ENCODE data around the gene HIVEP3.
A peak's percentile ranks its signal among the peaks of the same experiment; 100 is the strongest.

Gene HIVEP3

GRCh38 chr1:41489561-41489960 lies 429.2 kb downstream of the HIVEP3 start:
- POLR2A ChIA-PET = no interaction called here
- H3K9me3 ChIP-seq (ENCODE audit: control extremely low read depth in 1 of 5, control insufficient read depth in 4 of 5, insufficient read depth in 2 of 5, low read depth in 1 of 5, low read length in 4 of 5) = no peaks in the 10 kb centered on the region
- WGBS (ENCODE audit: insufficient coverage) = 81% methylated on average over 5 of the region's 5 CpGs
- H3K4me3 ChIP-seq (ENCODE audit: control insufficient read depth in 1 of 7, extremely low read depth in 1 of 7, insufficient read depth in 4 of 7, low read depth in 2 of 7, low read length in 6 of 7) = no peak overlapping the region
- no peaks in the 10 kb centered on the region for H3K36me3 ChIP-seq (ENCODE audit: control insufficient read depth in 4 of 4, insufficient read depth in 4 of 4, low read length in 3 of 4)
- peaks cover 0 to 20% (median 5%) of the 10 kb centered on the region in 5 experiments for H3K27me3 ChIP-seq (replicated peaks in 2 of 5; ENCODE audit: control insufficient read depth in 4 of 5, insufficient read depth in 5 of 5, low read length in 4 of 5)
- no peak for DNase-seq
- CTCF ChIA-PET = interaction anchor here (0.6 to 0.9 kb wide), 2 partner anchors 29 to 89 kb away, joined by 3 read pairs; no protein-coding TSS in a partner anchor
- peaks cover 0 to 9% (median 5%) of the 10 kb centered on the region in 4 experiments for H3K4me1 ChIP-seq (ENCODE audit: control extremely low read depth in 1 of 4, control insufficient read depth in 4 of 4, insufficient read depth in 4 of 4, low read length in 3 of 4)
- H3K27ac ChIP-seq (ENCODE audit: insufficient read depth in 1 of 2, low read depth in 1 of 2, low read length in 2 of 2, poor library complexity in 1 of 2, severe bottlenecking in 2 of 2) = no peak overlapping the region

GRCh38 chr1:41488040-41488951 lies 430.4 kb downstream of the HIVEP3 start:
- WGBS (ENCODE audit: insufficient coverage) = 98% methylated on average over 7 of the region's 11 CpGs
- Histone ChIP-seq H3K4me3 (ENCODE audit: control insufficient read depth in 1 of 7, extremely low read depth in 1 of 7, insufficient read depth in 4 of 7, low read depth in 2 of 7, low read length in 6 of 7) (no peak overlapping the region), H3K27ac (ENCODE audit: insufficient read depth in 1 of 2, low read depth in 1 of 2, low read length in 2 of 2, poor library complexity in 1 of 2, severe bottlenecking in 2 of 2) (no peak overlapping the region), H3K27me3 (replicated peaks in 2 of 5; ENCODE audit: control insufficient read depth in 4 of 5, insufficient read depth in 5 of 5, low read length in 4 of 5) (peaks cover 0 to 17% (median 5%) of the 10 kb centered on the region in 5 experiments), H3K36me3 (ENCODE audit: control insufficient read depth in 4 of 4, insufficient read depth in 4 of 4, low read length in 3 of 4) (no peaks in the 10 kb centered on the region), H3K4me1 (ENCODE audit: control extremely low read depth in 1 of 4, control insufficient read depth in 4 of 4, insufficient read depth in 4 of 4, low read length in 3 of 4) (peaks cover 0 to 9% (median 5%) of the 10 kb centered on the region in 4 experiments), H3K9me3 (ENCODE audit: control extremely low read depth in 1 of 5, control insufficient read depth in 4 of 5, insufficient read depth in 2 of 5, low read depth in 1 of 5, low read length in 4 of 5) (no peaks in the 10 kb centered on the region)
- ChIA-PET CTCF (interaction anchor here (2.0 kb wide), 1 partner anchor 56 kb away, joined by 6 read pairs; no protein-coding TSS in a partner anchor), POLR2A (no interaction called here)
- no peak for DNase-seq

- peak in 1 of 3 donors; percentile 9 for DNase-seq
- ChIA-PET POLR2A (no interaction called here), CTCF (interaction anchor here (2.0 kb wide), 1 partner anchor 55 kb away, joined by 6 read pairs; no protein-coding TSS in a partner anchor)
- Histone ChIP-seq H3K27me3 (replicated peaks in 2 of 5; ENCODE audit: control insufficient read depth in 4 of 5, insufficient read depth in 5 of 5, low read length in 4 of 5) (peaks cover 0 to 17% (median 5%) of the 10 kb centered on the region in 5 experiments), H3K36me3 (ENCODE audit: control insufficient read depth in 4 of 4, insufficient read depth in 4 of 4, low read length in 3 of 4) (no peaks in the 10 kb centered on the region), H3K9me3 (ENCODE audit: control extremely low read depth in 1 of 5, control insufficient read depth in 4 of 5, insufficient read depth in 2 of 5, low read depth in 1 of 5, low read length in 4 of 5) (no peaks in the 10 kb centered on the region), H3K4me3 (ENCODE audit: control insufficient read depth in 1 of 7, extremely low read depth in 1 of 7, insufficient read depth in 4 of 7, low read depth in 2 of 7, low read length in 6 of 7) (peak overlapping the region in 2 of 7 experiments; percentile 19 to 27), H3K27ac (ENCODE audit: insufficient read depth in 1 of 2, low read depth in 1 of 2, low read length in 2 of 2, poor library complexity in 1 of 2, severe bottlenecking in 2 of 2) (no peak overlapping the region), H3K4me1 (ENCODE audit: control extremely low read depth in 1 of 4, control insufficient read depth in 4 of 4, insufficient read depth in 4 of 4, low read length in 3 of 4) (peaks cover 0 to 9% (median 5%) of the 10 kb centered on the region in 4 experiments)
- WGBS (ENCODE audit: insufficient coverage) = 56% methylated on average over 10 of the region's 16 CpGs
Measured at GRCh38 chr1:41487126-41488039, 431.3 kb downstream of the HIVEP3 start.

GRCh38 chr1:41486371-41487125 lies 432.2 kb downstream of the HIVEP3 start:
- Histone ChIP-seq H3K36me3 (ENCODE audit: control insufficient read depth in 4 of 4, insufficient read depth in 4 of 4, low read length in 3 of 4) (no peaks in the 10 kb centered on the region), H3K4me1 (ENCODE audit: control extremely low read depth in 1 of 4, control insufficient read depth in 4 of 4, insufficient read depth in 4 of 4, low read length in 3 of 4) (peaks cover 0 to 9% (median 5%) of the 10 kb centered on the region in 4 experiments), H3K9me3 (ENCODE audit: control extremely low read depth in 1 of 5, control insufficient read depth in 4 of 5, insufficient read depth in 2 of 5, low read depth in 1 of 5, low read length in 4 of 5) (no peaks in the 10 kb centered on the region), H3K4me3 (ENCODE audit: control insufficient read depth in 1 of 7, extremely low read depth in 1 of 7, insufficient read depth in 4 of 7, low read depth in 2 of 7, low read length in 6 of 7) (peak overlapping the region in 4 of 7 experiments; percentile 6 to 27 (median 16)), H3K27ac (ENCODE audit: insufficient read depth in 1 of 2, low read depth in 1 of 2, low read length in 2 of 2, poor library complexity in 1 of 2, severe bottlenecking in 2 of 2) (no peak overlapping the region), H3K27me3 (replicated peaks in 2 of 5; ENCODE audit: control insufficient read depth in 4 of 5, insufficient read depth in 5 of 5, low read length in 4 of 5) (peaks cover 0 to 17% (median 5%) of the 10 kb centered on the region in 5 experiments)
- 14% methylated on average over 17 of the region's 23 CpGs for WGBS (ENCODE audit: insufficient coverage)
- ChIA-PET CTCF (interaction anchor here (2.0 kb wide), 1 partner anchor 54 kb away, joined by 6 read pairs; no protein-coding TSS in a partner anchor), POLR2A (no interaction called here)
- peak in 1 of 3 donors; percentile 7 for DNase-seq

- DNase-seq = no peak
- Histone ChIP-seq H3K27ac (ENCODE audit: insufficient read depth in 1 of 2, low read depth in 1 of 2, low read length in 2 of 2, poor library complexity in 1 of 2, severe bottlenecking in 2 of 2) (no peak overlapping the region), H3K9me3 (ENCODE audit: control extremely low read depth in 1 of 5, control insufficient read depth in 4 of 5, insufficient read depth in 2 of 5, low read depth in 1 of 5, low read length in 4 of 5) (no peaks in the 10 kb centered on the region), H3K4me3 (ENCODE audit: control insufficient read depth in 1 of 7, extremely low read depth in 1 of 7, insufficient read depth in 4 of 7, low read depth in 2 of 7, low read length in 6 of 7) (no peak overlapping the region), H3K27me3 (replicated peaks in 2 of 5; ENCODE audit: control insufficient read depth in 4 of 5, insufficient read depth in 5 of 5, low read length in 4 of 5) (peaks cover 0 to 17% (median 5%) of the 10 kb centered on the region in 5 experiments), H3K36me3 (ENCODE audit: control insufficient read depth in 4 of 4, insufficient read depth in 4 of 4, low read length in 3 of 4) (no peaks in the 10 kb centered on the region), H3K4me1 (ENCODE audit: control extremely low read depth in 1 of 4, control insufficient read depth in 4 of 4, insufficient read depth in 4 of 4, low read length in 3 of 4) (peaks cover 0 to 9% (median 5%) of the 10 kb centered on the region in 4 experiments)
- POLR2A ChIA-PET = no interaction called here
- 80% methylated on average over 4 of the region's 4 CpGs for WGBS (ENCODE audit: insufficient coverage)
- CTCF ChIA-PET = interaction anchor here (1.6 kb wide), 1 partner anchor 9 kb away, joined by 3 read pairs; no protein-coding TSS in a partner anchor
Measured at GRCh38 chr1:41486053-41486370, 432.7 kb downstream of the HIVEP3 start.

GRCh38 chr1:41485605-41486004 lies 433.1 kb downstream of the HIVEP3 start:
- 72% methylated on average over 5 of the region's 5 CpGs for WGBS (ENCODE audit: insufficient coverage)
- Histone ChIP-seq H3K4me3 (ENCODE audit: control insufficient read depth in 1 of 7, extremely low read depth in 1 of 7, insufficient read depth in 4 of 7, low read depth in 2 of 7, low read length in 6 of 7) (no peak overlapping the region), H3K4me1 (ENCODE audit: control extremely low read depth in 1 of 4, control insufficient read depth in 4 of 4, insufficient read depth in 4 of 4, low read length in 3 of 4) (peaks cover 0 to 9% (median 5%) of the 10 kb centered on the region in 4 experiments), H3K36me3 (ENCODE audit: control insufficient read depth in 4 of 4, insufficient read depth in 4 of 4, low read length in 3 of 4) (no peaks in the 10 kb centered on the region), H3K27ac (ENCODE audit: insufficient read depth in 1 of 2, low read depth in 1 of 2, low read length in 2 of 2, poor library complexity in 1 of 2, severe bottlenecking in 2 of 2) (no peak overlapping the region), H3K27me3 (replicated peaks in 2 of 5; ENCODE audit: control insufficient read depth in 4 of 5, insufficient read depth in 5 of 5, low read length in 4 of 5) (peaks cover 0 to 17% (median 5%) of the 10 kb centered on the region in 5 experiments), H3K9me3 (ENCODE audit: control extremely low read depth in 1 of 5, control insufficient read depth in 4 of 5, insufficient read depth in 2 of 5, low read depth in 1 of 5, low read length in 4 of 5) (no peaks in the 10 kb centered on the region)
- POLR2A ChIA-PET = no interaction called here
- CTCF ChIA-PET = interaction anchor here (0.9 to 2.1 kb wide), 4 partner anchors 8 to 53 kb away, joined by 3 to 6 read pairs (median 4); no protein-coding TSS in a partner anchor
- DNase-seq = no peak

Measured in common myeloid progenitor, CD34-positive (primary cell).